Measurements from ENCODE around the gene SEMA6C. TPM values are rescaled to one million over a fixed set of nuclear protein-coding genes. Genes with fewer than 3 reads are reported as not detected.
"Not testable (repeated sequence)": the region's sequence is repeated elsewhere in the genome, so short reads cannot be mapped to it uniquely, and the experiment has no call there.

Gene SEMA6C
- polyA plus RNA-seq, 1 donor, result 120 TPM

- DNase-seq, result no peak
These were observed 21.5 kb downstream of the SEMA6C start for GRCh38 chr1:151124763-151125403.

- DNase-seq, result no peak
These were observed 32.6 kb downstream of the SEMA6C start for GRCh38 chr1:151113877-151114276.

GRCh38 chr1:151108331-151108730, 38.1 kb downstream of the SEMA6C start:
- DNase-seq, result no peak

- DNase-seq, result no peak
These were observed 39.5 kb downstream of the SEMA6C start for GRCh38 chr1:151106894-151107293.

GRCh38 chr1:151104630-151105029, 41.8 kb downstream of the SEMA6C start:
- no peak for DNase-seq

GRCh38 chr1:151098126-151098525, 48.3 kb downstream of the SEMA6C start:
- no peak for DNase-seq

- not testable (repeated sequence) for DNase-seq
These were observed 49.0 kb downstream of the SEMA6C start for GRCh38 chr1:151097426-151097825.

- DNase-seq, result no peak
These were observed 60.4 kb downstream of the SEMA6C start for GRCh38 chr1:151085953-151086559.

Other genes with a start within 250 kb of the SEMA6C start
- 45.0 TPM for gene SETDB1, start 220.3 kb downstream of the SEMA6C start, polyA plus RNA-seq (ENCODE audit: insufficient read length)
- 69.0 TPM for gene CERS2, start 171.8 kb downstream of the SEMA6C start, polyA plus RNA-seq (ENCODE audit: insufficient read length)
- gene ANXA9, start 164.3 kb downstream of the SEMA6C start, polyA plus RNA-seq (ENCODE audit: insufficient read length), result 3.8 TPM
- 24.4 TPM for gene MINDY1, start 139.7 kb downstream of the SEMA6C start, polyA plus RNA-seq (ENCODE audit: insufficient read length)
- 27.1 TPM for gene PRUNE1, start 138.2 kb downstream of the SEMA6C start, polyA plus RNA-seq (ENCODE audit: insufficient read length)
- gene BNIPL, start 110.0 kb downstream of the SEMA6C start, polyA plus RNA-seq (ENCODE audit: insufficient read length), result 1.1 TPM
- gene C1orf56, start 98.9 kb downstream of the SEMA6C start, polyA plus RNA-seq (ENCODE audit: insufficient read length), result 6.0 TPM
- 60.6 TPM for gene CDC42SE1, start 87.0 kb downstream of the SEMA6C start, polyA plus RNA-seq (ENCODE audit: insufficient read length)
- 11.1 TPM for gene MLLT11, start 86.2 kb downstream of the SEMA6C start, polyA plus RNA-seq (ENCODE audit: insufficient read length)
- 7.0 TPM for gene GABPB2, start 75.9 kb downstream of the SEMA6C start, polyA plus RNA-seq (ENCODE audit: insufficient read length)
- 2.5 TPM for gene TNFAIP8L2, start 10.0 kb upstream of the SEMA6C start, polyA plus RNA-seq (ENCODE audit: insufficient read length)
- 12.2 TPM for gene LYSMD1, start 19.3 kb upstream of the SEMA6C start, polyA plus RNA-seq (ENCODE audit: insufficient read length)
- gene SCNM1, start 19.5 kb upstream of the SEMA6C start, polyA plus RNA-seq (ENCODE audit: insufficient read length), result 36.7 TPM
- gene TMOD4, start 29.4 kb upstream of the SEMA6C start, polyA plus RNA-seq (ENCODE audit: insufficient read length), result 27.4 TPM
- 45.4 TPM for gene VPS72, start 43.6 kb upstream of the SEMA6C start, polyA plus RNA-seq (ENCODE audit: insufficient read length)
- 43.5 TPM for gene PIP5K1A, start 51.9 kb upstream of the SEMA6C start, polyA plus RNA-seq (ENCODE audit: insufficient read length)
- 121 TPM for gene PSMD4, start 108.1 kb upstream of the SEMA6C start, polyA plus RNA-seq (ENCODE audit: insufficient read length)
- 13.5 TPM for gene ZNF687, start 135.7 kb upstream of the SEMA6C start, polyA plus RNA-seq (ENCODE audit: insufficient read length)
- gene PI4KB, start 180.8 kb upstream of the SEMA6C start, polyA plus RNA-seq (ENCODE audit: insufficient read length), result 56.5 TPM
- 24.0 TPM for gene RFX5, start 200.6 kb upstream of the SEMA6C start, polyA plus RNA-seq (ENCODE audit: insufficient read length)
- gene SELENBP1, start 226.1 kb upstream of the SEMA6C start, polyA plus RNA-seq (ENCODE audit: insufficient read length), result 35.2 TPM

Data from hindlimb muscle (tissue), 1 donor.